Esophagus squamous epithelium (tissue), 4 donors: Measurements from ENCODE around the gene FILIP1L.

ENCODE experiments used
- CTCF ChIP-seq, 6 experiments: fragments of 450-650 bp in 4 of 6; fragments of 200-600 bp in 2 of 6; sonication (generic) in 2 of 6; IDR thresholded peaks; one replicate each; pipeline ENCODE4 v1.5.1; 2016 to 2019; ENCODE audit warnings: antibody characterized with exemption in 6 of 6, mild to moderate bottlenecking in 4 of 6, moderate library complexity in 4 of 6
- POLR2A ChIP-seq, 4 donors: fragments of 450-650 bp; IDR thresholded peaks; one replicate each; pipeline ENCODE4 v1.6.1; 2017; ENCODE audit warnings: antibody characterized with exemption in 4 of 4, mild to moderate bottlenecking in 4 of 4, moderate library complexity in 3 of 4

- no peak for TF ChIP-seq POLR2A (IDR thresholded peaks at IDR 0.05)
- TF ChIP-seq CTCF (IDR thresholded peaks at IDR 0.05) = no peak
Observed at GRCh38 chr3:100158918-100159330, 44.6 kb upstream of the FILIP1L start.
